Esophagus muscularis mucosa (tissue), 4 donors: ENCODE results near the gene PPP1R17. TPM values are rescaled to one million over a fixed set of nuclear protein-coding genes. Genes with fewer than 3 reads are reported as not detected.

Experiments used
- DNase-seq: peaks from one replicate; pipeline ENCODE4 v3.0.0-alpha.2; 2017; ENCODE audit errors: extremely low spot score
- H3K27ac ChIP-seq, 4 donors: fragments of 200-600 bp; sonication (generic); replicated peaks in 1 of 4; 1 replicate in 3 of 4; 2 replicates in 1 of 4; pipeline ENCODE4 v1.5.1; 2016 to 2019; ENCODE audit warnings: mild to moderate bottlenecking in 1 of 4
- H3K27me3 ChIP-seq, 4 donors: fragments of 200-600 bp; sonication (generic); one replicate each; pipeline versions ENCODE4 v1.5.1 to v1.6.0; 2016 to 2019
- H3K36me3 ChIP-seq, 4 donors: fragments of 200-600 bp; sonication (generic); one replicate each; pipeline ENCODE4 v1.5.1; 2016 to 2019
- H3K4me1 ChIP-seq, 4 donors: fragments of 200-600 bp; sonication (generic); one replicate each; pipeline ENCODE4 v1.5.1; 2016 to 2019
- H3K4me3 ChIP-seq, 4 donors: fragments of 200-600 bp; sonication (generic); 1 replicate in 2 of 4; 2 replicates in 2 of 4; pipeline ENCODE4 v1.5.1; 2016 to 2019; ENCODE audit warnings: mild to moderate bottlenecking in 4 of 4, moderate library complexity in 1 of 4
- H3K9me3 ChIP-seq, 4 donors: fragments of 200-600 bp; sonication (generic); 1 replicate in 3 of 4; 2 replicates in 1 of 4; pipeline ENCODE4 v1.5.1; 2016 to 2019
- CTCF ChIP-seq, 3 experiments: fragments of 200-600 bp in 2 of 3; fragments of 450-650 bp in 1 of 3; sonication (generic) in 2 of 3; IDR thresholded peaks; one replicate each; pipeline ENCODE4 v1.5.1; 2017 to 2019; ENCODE audit warnings: antibody characterized with exemption in 3 of 3, mild to moderate bottlenecking in 2 of 3, moderate library complexity in 1 of 3
- EP300 ChIP-seq: sonication (generic); formaldehyde crosslinking; IDR thresholded peaks from one replicate; pipeline ENCODE4 v1.6.1; 2017; ENCODE audit warnings: antibody characterized with exemption
- POLR2A ChIP-seq: fragments of 450-650 bp; IDR thresholded peaks from one replicate; pipeline ENCODE4 v1.6.1; 2017; ENCODE audit warnings: antibody characterized with exemption, moderate library complexity, mild to moderate bottlenecking, low read depth
- POLR2AphosphoS5 ChIP-seq, 2 donors: sonication (generic); formaldehyde crosslinking; IDR thresholded peaks; one replicate each; pipeline ENCODE4 v1.6.1; 2017; ENCODE audit warnings: antibody characterized with exemption in 2 of 2
- WGBS: methylation state at CpG from one replicate; pipeline ENCODE4 v1.1.5; 2018; 5-methylcytosine and 5-hydroxymethylcytosine counted together
- intact Hi-C: fragments of 100-400 bp; cut with DNase I; formaldehyde crosslinking; loops from one replicate; pipeline ENCODE4 v1.15.1; 2023
- total RNA-seq, 4 donors: library from RNA; depleted of rRNA; stranded (reverse); fragments of >200 nt; gene quantifications; one replicate each; pipeline versions ENCODE4 v1.1.0 to v1.2.1, GENCODE V29; 2016

PPP1R17 gene
- not detected for total RNA-seq

GRCh38 chr7:31687024-31687748 is at the start of gene PPP1R17:
PPP1R17 (plus strand) TSS chr7:31687215; CDS start chr7:31692442, 5,227 bp downstream.
- 50% methylated on average over 14 of the region's 14 CpGs for WGBS
- Histone ChIP-seq H3K4me1 (no peaks in the 10 kb centered on the region), H3K9me3 (no peaks in the 10 kb centered on the region), H3K36me3 (no peaks in the 10 kb centered on the region), H3K4me3 (no peak within 1 kb of the TSS), H3K27me3 (no peaks in the 10 kb centered on the region), H3K27ac (no peak within 1 kb of the TSS)
- TF ChIP-seq EP300 (no peak), CTCF (IDR thresholded peaks at IDR 0.05) (no peak), POLR2AphosphoS5 (IDR thresholded peaks at IDR 0.05) (no peak), POLR2A (no peak)
- no peak for DNase-seq
- intact Hi-C loops = no loop called here

- no peaks in the 10 kb centered on the region for H3K9me3 ChIP-seq
- 82% methylated on average over 3 of the region's 3 CpGs for WGBS
These were observed 46.6 kb upstream of the PPP1R17 start for GRCh38 chr7:31640381-31640780.

GRCh38 chr7:31642681-31643115 is 44.3 kb upstream of the PPP1R17 start:
- Histone ChIP-seq H3K36me3 (no peaks in the 10 kb centered on the region), H3K27me3 (no peaks in the 10 kb centered on the region), H3K4me3 (no peak overlapping the region), H3K4me1 (no peaks in the 10 kb centered on the region), H3K9me3 (no peaks in the 10 kb centered on the region), H3K27ac (no peak overlapping the region)
- TF ChIP-seq CTCF (IDR thresholded peaks at IDR 0.05) (no peak), POLR2AphosphoS5 (IDR thresholded peaks at IDR 0.05) (no peak)
- WGBS = 53% methylated on average over 5 of the region's 5 CpGs
- peak; percentile 81 for DNase-seq
- intact Hi-C loops = no loop called here

More at GRCh38 chr7:31640381-31640780, 46.6 kb upstream of the PPP1R17 start:
- H3K27me3 ChIP-seq = no peaks in the 10 kb centered on the region
- TF ChIP-seq CTCF (IDR thresholded peaks at IDR 0.05) = no peak
- no peak for TF ChIP-seq POLR2AphosphoS5 (IDR thresholded peaks at IDR 0.05)
- no peak for TF ChIP-seq EP300
- TF ChIP-seq POLR2A = no peak
- no peaks in the 10 kb centered on the region for H3K4me1 ChIP-seq
- H3K4me3 ChIP-seq = no peak overlapping the region
- H3K36me3 ChIP-seq = no peaks in the 10 kb centered on the region
- peak; percentile 80 for DNase-seq
- no peak overlapping the region for H3K27ac ChIP-seq
- intact Hi-C loops = no loop called here

GRCh38 chr7:31646942-31647341 is 40.1 kb upstream of the PPP1R17 start:
- intact Hi-C loops = no loop called here
- Histone ChIP-seq H3K4me1 (no peaks in the 10 kb centered on the region), H3K4me3 (no peak overlapping the region), H3K27ac (no peak overlapping the region), H3K36me3 (no peaks in the 10 kb centered on the region), H3K9me3 (no peaks in the 10 kb centered on the region), H3K27me3 (no peaks in the 10 kb centered on the region)
- no peak for TF ChIP-seq POLR2AphosphoS5 (IDR thresholded peaks at IDR 0.05)
- TF ChIP-seq CTCF (IDR thresholded peaks at IDR 0.05) = no peak
- no peak for TF ChIP-seq POLR2A
- TF ChIP-seq EP300 = no peak
- 89% methylated on average over 4 of the region's 4 CpGs for WGBS
- no peak for DNase-seq

- H3K4me1 ChIP-seq = no peaks in the 10 kb centered on the region
- no peak overlapping the region for H3K4me3 ChIP-seq
- WGBS = 74% methylated on average over 7 of the region's 7 CpGs
- H3K36me3 ChIP-seq = no peaks in the 10 kb centered on the region
- no peaks in the 10 kb centered on the region for H3K9me3 ChIP-seq
- intact Hi-C loops = no loop called here
- no peak overlapping the region for H3K27ac ChIP-seq
- TF ChIP-seq POLR2A = no peak
- no peak for TF ChIP-seq POLR2AphosphoS5 (IDR thresholded peaks at IDR 0.05)
- no peak for TF ChIP-seq EP300
- TF ChIP-seq CTCF (IDR thresholded peaks at IDR 0.05) = no peak
- DNase-seq = no peak
- no peaks in the 10 kb centered on the region for H3K27me3 ChIP-seq
These were observed 39.5 kb upstream of the PPP1R17 start for GRCh38 chr7:31647511-31647910.
